ENCODE data around the gene CRISP2. TPM values are rescaled to one million over a fixed set of nuclear protein-coding genes. Genes with fewer than 3 reads are reported as not detected.
A peak's percentile ranks its signal among the peaks of the same experiment; 100 is the strongest.

The CRISP2 gene
- total and polyA plus RNA-seq, 9 of the 15 experiments (the other 6 are each of a cell fraction or from before 2014, with no cell fraction given), result not detected

GRCh38 chr6:49645139-49645538 is 68.2 kb downstream of the CRISP2 start (continued):
- TF ChIP-seq, protein P1, sequence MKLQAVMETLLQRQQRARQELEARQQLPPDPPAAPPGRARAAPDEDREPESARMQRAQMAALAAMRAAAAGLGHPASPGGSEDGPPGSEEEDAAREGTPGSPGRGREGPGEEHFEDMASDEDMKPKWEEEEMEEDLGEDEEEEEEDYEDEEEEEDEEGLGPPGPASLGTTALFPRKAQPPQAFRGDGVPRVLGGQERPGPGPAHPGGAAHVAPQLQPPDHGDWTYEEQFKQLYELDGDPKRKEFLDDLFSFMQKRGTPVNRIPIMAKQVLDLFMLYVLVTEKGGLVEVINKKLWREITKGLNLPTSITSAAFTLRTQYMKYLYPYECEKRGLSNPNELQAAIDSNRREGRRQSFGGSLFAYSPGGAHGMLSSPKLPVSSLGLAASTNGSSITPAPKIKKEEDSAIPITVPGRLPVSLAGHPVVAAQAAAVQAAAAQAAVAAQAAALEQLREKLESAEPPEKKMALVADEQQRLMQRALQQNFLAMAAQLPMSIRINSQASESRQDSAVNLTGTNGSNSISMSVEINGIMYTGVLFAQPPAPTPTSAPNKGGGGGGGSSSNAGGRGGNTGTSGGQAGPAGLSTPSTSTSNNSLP (IDR thresholded peaks at IDR 0.05; ENCODE audit: borderline replicate concordance, low read depth, low read length), result no peak
- TF ChIP-seq STAT5B (CRISPR knock-in tag; IDR thresholded peaks at IDR 0.05) (no peak), POLR2G (IDR thresholded peaks at IDR 0.05; ENCODE audit: low read depth, low read length) (no peak), ZNF274 (IDR thresholded peaks at IDR 0.05; ENCODE audit: borderline replicate concordance, low read depth, low read length) (no peak), KDM1A (IDR thresholded peaks at IDR 0.05) (peak; percentile 68), RBM39 (optimal IDR thresholded peaks at IDR 0.05; ENCODE audit: low read depth, low read length) (no peak), NFIX (CRISPR knock-in tag; IDR thresholded peaks at IDR 0.05; ENCODE audit: low read depth) (no peak), CCAR2 (IDR thresholded peaks at IDR 0.05; ENCODE audit: low read depth, low read length) (no peak), PCBP2 (IDR thresholded peaks at IDR 0.05; ENCODE audit: low read depth, low read length, poor library complexity, severe bottlenecking) (no peak), ZNF609 (CRISPR knock-in tag; IDR thresholded peaks at IDR 0.05; ENCODE audit: borderline replicate concordance) (no peak)
- TF ChIP-seq, protein P2, sequence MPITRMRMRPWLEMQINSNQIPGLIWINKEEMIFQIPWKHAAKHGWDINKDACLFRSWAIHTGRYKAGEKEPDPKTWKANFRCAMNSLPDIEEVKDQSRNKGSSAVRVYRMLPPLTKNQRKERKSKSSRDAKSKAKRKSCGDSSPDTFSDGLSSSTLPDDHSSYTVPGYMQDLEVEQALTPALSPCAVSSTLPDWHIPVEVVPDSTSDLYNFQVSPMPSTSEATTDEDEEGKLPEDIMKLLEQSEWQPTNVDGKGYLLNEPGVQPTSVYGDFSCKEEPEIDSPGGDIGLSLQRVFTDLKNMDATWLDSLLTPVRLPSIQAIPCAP (CRISPR knock-in tag; IDR thresholded peaks at IDR 0.05; ENCODE audit: borderline replicate concordance), result no peak
- TF ChIP-seq, protein P3, sequence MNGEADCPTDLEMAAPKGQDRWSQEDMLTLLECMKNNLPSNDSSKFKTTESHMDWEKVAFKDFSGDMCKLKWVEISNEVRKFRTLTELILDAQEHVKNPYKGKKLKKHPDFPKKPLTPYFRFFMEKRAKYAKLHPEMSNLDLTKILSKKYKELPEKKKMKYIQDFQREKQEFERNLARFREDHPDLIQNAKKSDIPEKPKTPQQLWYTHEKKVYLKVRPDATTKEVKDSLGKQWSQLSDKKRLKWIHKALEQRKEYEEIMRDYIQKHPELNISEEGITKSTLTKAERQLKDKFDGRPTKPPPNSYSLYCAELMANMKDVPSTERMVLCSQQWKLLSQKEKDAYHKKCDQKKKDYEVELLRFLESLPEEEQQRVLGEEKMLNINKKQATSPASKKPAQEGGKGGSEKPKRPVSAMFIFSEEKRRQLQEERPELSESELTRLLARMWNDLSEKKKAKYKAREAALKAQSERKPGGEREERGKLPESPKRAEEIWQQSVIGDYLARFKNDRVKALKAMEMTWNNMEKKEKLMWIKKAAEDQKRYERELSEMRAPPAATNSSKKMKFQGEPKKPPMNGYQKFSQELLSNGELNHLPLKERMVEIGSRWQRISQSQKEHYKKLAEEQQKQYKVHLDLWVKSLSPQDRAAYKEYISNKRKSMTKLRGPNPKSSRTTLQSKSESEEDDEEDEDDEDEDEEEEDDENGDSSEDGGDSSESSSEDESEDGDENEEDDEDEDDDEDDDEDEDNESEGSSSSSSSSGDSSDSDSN (IDR thresholded peaks at IDR 0.05; ENCODE audit: borderline replicate concordance in 1 of 2, low read depth in 2 of 2, low read length in 2 of 2), result no peak
